Progenitor cell of endocrine pancreas (in vitro differentiated cells): ENCODE data around the gene CTNNA3. TPM values are rescaled to one million over a fixed set of nuclear protein-coding genes. Genes with fewer than 3 reads are reported as not detected.
"Not testable (repeated sequence)": the region's sequence is repeated elsewhere in the genome, so short reads cannot be mapped to it uniquely, and the experiment has no call there.

Experiments used
- DNase-seq: peaks from one replicate; pipeline ENCODE4 v3.0.0; 2021; ENCODE audit warnings: low spot score; ENCODE audit not compliant: unreplicated experiment
- H3K27ac Mint-ChIP-seq: 2 replicates; pipeline ENCODE4 v1.8.0; 2021; ENCODE audit warnings: mild to moderate bottlenecking, moderate library complexity, mixed read lengths
- H3K27me3 Mint-ChIP-seq: 2 replicates; pipeline ENCODE4 v1.8.0; 2021; ENCODE audit warnings: mixed read lengths
- H3K36me3 Mint-ChIP-seq: 2 replicates; pipeline ENCODE4 v1.8.0; 2022; ENCODE audit warnings: mixed read lengths; ENCODE audit not compliant: insufficient read depth
- H3K4me1 Mint-ChIP-seq: 2 replicates; pipeline ENCODE4 v1.8.0; 2021; ENCODE audit warnings: low read depth, mixed read lengths
- H3K4me3 Mint-ChIP-seq: 2 replicates; pipeline ENCODE4 v1.8.0; 2021; ENCODE audit warnings: low read depth, mild to moderate bottlenecking, moderate library complexity, mixed read lengths
- H3K9me3 Mint-ChIP-seq: 2 replicates; pipeline ENCODE4 v1.8.0; 2021; ENCODE audit warnings: low read depth, mixed read lengths
- total RNA-seq: library from RNA; stranded (reverse); gene quantifications from 2 replicates; pipeline ENCODE4 v1.2.1, GENCODE V29; 2021
- TF ChIP-seq, protein P1 (sequence below): fragments of 200-600 bp; sonication (generic); IDR thresholded peaks from one replicate; pipeline ENCODE4 v1.5.0; 2021; ENCODE audit warnings: antibody characterized with exemption, mild to moderate bottlenecking; ENCODE audit not compliant: unreplicated experiment

The CTNNA3 gene
- total RNA-seq, 1 donor from 2014 or later, result 1.7 TPM

DNA sequence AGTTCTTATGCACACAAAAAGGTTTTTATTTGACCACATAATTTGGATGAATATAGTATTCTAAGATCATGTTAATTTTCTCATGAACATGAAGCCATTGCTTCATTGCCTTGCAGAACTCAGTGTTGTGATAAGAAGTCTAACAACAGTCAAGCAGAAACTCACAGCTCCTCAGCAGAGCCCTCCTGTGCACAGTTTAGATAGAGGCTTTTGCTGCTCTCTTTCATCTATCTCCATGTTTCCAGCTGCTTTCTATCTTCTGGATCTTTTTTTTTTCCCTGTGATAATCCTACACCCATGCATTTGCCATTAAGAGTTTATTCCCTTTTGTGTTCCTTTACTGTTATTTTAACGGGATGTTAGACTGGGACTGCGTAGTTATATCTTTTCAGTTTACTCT lies 1327.8 kb downstream of the CTNNA3 start:
- H3K27ac Mint-ChIP-seq, result no peak overlapping the region
- no peaks in the 10 kb centered on the region for H3K9me3 Mint-ChIP-seq
- no peak for DNase-seq
- no peaks in the 10 kb centered on the region for H3K36me3 Mint-ChIP-seq
- H3K27me3 Mint-ChIP-seq, result peaks cover 4% of the 10 kb centered on the region
- H3K4me1 Mint-ChIP-seq, result no peaks in the 10 kb centered on the region
- H3K4me3 Mint-ChIP-seq, result no peak overlapping the region
- TF ChIP-seq, protein P1, sequence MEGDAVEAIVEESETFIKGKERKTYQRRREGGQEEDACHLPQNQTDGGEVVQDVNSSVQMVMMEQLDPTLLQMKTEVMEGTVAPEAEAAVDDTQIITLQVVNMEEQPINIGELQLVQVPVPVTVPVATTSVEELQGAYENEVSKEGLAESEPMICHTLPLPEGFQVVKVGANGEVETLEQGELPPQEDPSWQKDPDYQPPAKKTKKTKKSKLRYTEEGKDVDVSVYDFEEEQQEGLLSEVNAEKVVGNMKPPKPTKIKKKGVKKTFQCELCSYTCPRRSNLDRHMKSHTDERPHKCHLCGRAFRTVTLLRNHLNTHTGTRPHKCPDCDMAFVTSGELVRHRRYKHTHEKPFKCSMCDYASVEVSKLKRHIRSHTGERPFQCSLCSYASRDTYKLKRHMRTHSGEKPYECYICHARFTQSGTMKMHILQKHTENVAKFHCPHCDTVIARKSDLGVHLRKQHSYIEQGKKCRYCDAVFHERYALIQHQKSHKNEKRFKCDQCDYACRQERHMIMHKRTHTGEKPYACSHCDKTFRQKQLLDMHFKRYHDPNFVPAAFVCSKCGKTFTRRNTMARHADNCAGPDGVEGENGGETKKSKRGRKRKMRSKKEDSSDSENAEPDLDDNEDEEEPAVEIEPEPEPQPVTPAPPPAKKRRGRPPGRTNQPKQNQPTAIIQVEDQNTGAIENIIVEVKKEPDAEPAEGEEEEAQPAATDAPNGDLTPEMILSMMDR, result no peak

DNA sequence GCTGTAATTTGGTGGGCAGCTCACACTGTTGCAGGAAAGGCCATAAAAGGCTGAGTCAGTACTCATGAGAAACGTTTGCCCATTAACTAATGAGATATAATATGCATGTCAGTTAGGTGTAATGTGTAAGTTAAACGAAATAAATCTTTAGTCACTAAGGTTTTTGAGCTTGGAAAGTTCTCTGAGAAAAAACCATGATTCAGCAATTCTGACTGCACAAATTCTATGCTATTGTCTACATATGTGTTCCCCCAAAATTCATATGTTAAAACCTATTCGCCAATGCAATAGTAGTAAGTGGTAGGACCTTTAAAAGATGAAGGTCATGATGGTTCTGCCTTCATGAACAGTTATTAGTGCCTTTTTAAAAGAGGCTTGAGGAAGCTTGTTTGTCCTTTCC lies 1329.8 kb downstream of the CTNNA3 start:
- Mint-ChIP-seq H3K4me3 (no peak overlapping the region), H3K27me3 (no peaks in the 10 kb centered on the region), H3K36me3 (no peaks in the 10 kb centered on the region), H3K27ac (no peak overlapping the region), H3K9me3 (no peaks in the 10 kb centered on the region), H3K4me1 (no peaks in the 10 kb centered on the region)
- DNase-seq, result no peak
- TF ChIP-seq, protein P1, result no peak

DNA sequence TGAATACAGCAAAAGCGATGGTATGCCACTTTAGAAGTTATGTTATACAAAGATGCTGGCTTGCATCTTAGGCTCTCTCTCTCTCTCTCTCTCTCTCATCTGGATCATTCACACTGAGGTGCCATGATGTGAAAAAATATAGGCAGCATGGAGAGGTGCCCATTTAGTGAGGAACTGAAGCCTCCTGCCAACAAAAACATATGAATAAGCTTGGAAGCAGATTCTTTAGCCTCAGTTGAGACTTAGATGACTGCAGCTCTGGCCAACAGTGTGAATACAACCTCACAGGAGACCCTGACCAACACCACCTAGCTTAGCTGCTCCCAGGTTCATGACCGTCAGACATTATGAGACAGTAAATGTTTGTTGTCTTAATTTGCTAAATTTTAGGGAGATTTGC lies 1330.3 kb downstream of the CTNNA3 start:
- no peaks in the 10 kb centered on the region for H3K36me3 Mint-ChIP-seq
- no peak for DNase-seq
- no peaks in the 10 kb centered on the region for H3K4me1 Mint-ChIP-seq
- TF ChIP-seq, protein P1, result no peak
- no peaks in the 10 kb centered on the region for H3K9me3 Mint-ChIP-seq
- H3K27ac Mint-ChIP-seq, result no peak overlapping the region
- no peaks in the 10 kb centered on the region for H3K27me3 Mint-ChIP-seq
- H3K4me3 Mint-ChIP-seq, result no peak overlapping the region

DNA sequence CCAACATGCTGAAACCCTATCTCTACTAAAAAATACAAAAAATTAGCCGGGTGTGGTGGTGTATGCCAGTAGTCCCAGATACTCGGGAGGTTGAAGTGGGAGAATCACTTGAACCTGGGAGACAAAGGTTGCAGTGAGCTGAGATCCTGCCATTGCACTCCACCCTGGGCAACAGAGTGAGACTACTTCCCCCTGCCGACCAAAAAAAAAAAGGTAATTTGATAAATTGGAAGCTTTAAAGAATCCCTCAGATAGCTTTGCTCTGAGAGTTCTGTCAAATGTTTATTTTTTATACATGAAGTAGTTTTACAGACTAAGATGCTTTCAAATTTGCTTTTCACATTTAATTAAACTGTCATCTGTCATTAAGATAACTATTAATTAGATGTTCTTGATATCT lies 1333.5 kb downstream of the CTNNA3 start:
- no peak for DNase-seq
- TF ChIP-seq, protein P1, result no peak
- H3K4me1 Mint-ChIP-seq, result no peaks in the 10 kb centered on the region
- no peaks in the 10 kb centered on the region for H3K36me3 Mint-ChIP-seq
- H3K27me3 Mint-ChIP-seq, result no peaks in the 10 kb centered on the region
- H3K9me3 Mint-ChIP-seq, result no peaks in the 10 kb centered on the region
- no peak overlapping the region for H3K27ac Mint-ChIP-seq
- H3K4me3 Mint-ChIP-seq, result no peak overlapping the region

DNA sequence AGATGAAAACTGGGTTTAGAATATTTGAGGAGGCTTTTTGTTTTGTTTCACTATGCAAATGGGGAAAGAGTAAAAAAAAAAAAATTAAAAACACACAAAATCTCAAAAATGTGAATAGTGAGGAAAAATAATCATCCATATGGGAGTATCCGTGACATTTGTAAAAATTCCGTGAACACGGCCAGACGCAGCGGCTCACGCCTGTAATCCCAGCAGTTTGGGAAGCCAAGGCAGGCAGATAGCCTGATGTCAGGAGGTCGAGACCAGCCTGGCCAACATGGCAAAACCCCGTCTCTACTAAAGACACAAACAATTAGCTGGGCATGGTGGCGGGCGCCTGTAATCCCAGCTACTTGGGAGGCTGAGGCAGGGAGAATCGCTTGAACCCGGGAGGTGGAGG lies 1342.2 kb downstream of the CTNNA3 start:
- not testable (repeated sequence) for H3K27me3 Mint-ChIP-seq, DNase-seq, H3K36me3 Mint-ChIP-seq, H3K4me1 Mint-ChIP-seq, H3K4me3 Mint-ChIP-seq, H3K27ac Mint-ChIP-seq, H3K9me3 Mint-ChIP-seq

DNA sequence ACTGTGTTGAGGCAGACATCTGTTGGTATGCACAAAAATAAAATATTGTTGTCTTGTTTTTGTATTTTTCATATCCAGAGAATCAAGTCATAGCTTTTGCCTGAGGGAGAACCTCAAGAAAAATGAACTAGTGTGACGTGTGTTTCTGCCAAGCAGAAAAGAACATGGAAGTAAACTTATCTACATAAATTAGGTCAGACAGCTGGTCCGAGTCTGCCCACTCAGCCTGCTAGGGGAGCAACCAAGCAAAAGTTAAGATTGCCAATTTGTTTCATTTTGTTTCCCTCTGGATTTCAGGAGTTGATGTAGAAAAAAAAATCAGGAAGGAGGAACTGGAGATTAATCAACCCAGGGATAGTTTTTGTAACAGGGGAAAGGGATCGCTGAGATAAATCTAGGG lies 1342.6 kb downstream of the CTNNA3 start:
- Mint-ChIP-seq H3K9me3 (no peaks in the 10 kb centered on the region), H3K4me1 (peaks cover 6% of the 10 kb centered on the region), H3K36me3 (no peaks in the 10 kb centered on the region), H3K27ac (peak overlapping the region; percentile 24), H3K4me3 (no peak overlapping the region), H3K27me3 (no peaks in the 10 kb centered on the region)
- TF ChIP-seq, protein P1, result no peak
- no peak for DNase-seq
